Endodermal cell (in vitro differentiated cells): ENCODE results near the gene DNAJB13. TPM values are rescaled to one million over a fixed set of nuclear protein-coding genes. Genes with fewer than 3 reads are reported as not detected.

ENCODE experiments used
- DNase-seq: peaks from one replicate; pipeline ENCODE4 v3.0.0-alpha.2; 2017
- H3K27ac ChIP-seq: 2 replicates; pipeline ENCODE4 v1.5.1; 2013; ENCODE audit warnings: mild to moderate bottlenecking, low read depth, low read length, moderate library complexity
- H3K27me3 ChIP-seq: 2 replicates; pipeline ENCODE4 v1.6.1; 2013; ENCODE audit warnings: mild to moderate bottlenecking, low read length, moderate library complexity; ENCODE audit not compliant: insufficient read depth, control insufficient read depth, poor library complexity, severe bottlenecking
- H3K36me3 ChIP-seq: 2 replicates; pipeline ENCODE4 v1.7.0; 2013; ENCODE audit warnings: mild to moderate bottlenecking, low read length, moderate library complexity; ENCODE audit not compliant: control insufficient read depth, insufficient read depth
- H3K4me1 ChIP-seq: one replicate; pipeline ENCODE4 v1.7.0; 2013; ENCODE audit warnings: low read length; ENCODE audit not compliant: control insufficient read depth, insufficient read depth
- H3K4me3 ChIP-seq: 2 replicates; pipeline ENCODE4 v1.5.1; 2013; ENCODE audit warnings: mild to moderate bottlenecking, low read length, moderate library complexity
- H3K9ac ChIP-seq: 2 replicates; pipeline ENCODE4 v1.6.1; 2013; ENCODE audit warnings: mild to moderate bottlenecking, low read length, moderate library complexity; ENCODE audit not compliant: poor library complexity, severe bottlenecking; ENCODE audit errors: extremely low read depth
- H3K9me3 ChIP-seq: 2 replicates; pipeline ENCODE4 v1.6.1; 2013; ENCODE audit warnings: mild to moderate bottlenecking, low read length, moderate library complexity; ENCODE audit not compliant: control insufficient read depth
- H3K27ac Mint-ChIP-seq: 2 replicates; pipeline ENCODE4 v1.8.0; 2020; ENCODE audit warnings: mixed read lengths
- H3K27me3 Mint-ChIP-seq: 2 replicates; pipeline ENCODE4 v1.8.0; 2021; ENCODE audit warnings: mild to moderate bottlenecking, mixed read lengths; ENCODE audit not compliant: insufficient read depth
- H3K36me3 Mint-ChIP-seq: 2 replicates; pipeline ENCODE4 v1.8.0; 2020; ENCODE audit warnings: low read depth, mixed read lengths
- H3K4me1 Mint-ChIP-seq: 2 replicates; pipeline ENCODE4 v1.8.0; 2020; ENCODE audit warnings: mixed read lengths
- H3K4me3 Mint-ChIP-seq: 2 replicates; pipeline ENCODE4 v1.8.0; 2020; ENCODE audit warnings: mild to moderate bottlenecking, moderate library complexity, mixed read lengths
- H3K9me3 Mint-ChIP-seq: 2 replicates; pipeline ENCODE4 v1.8.0; 2020; ENCODE audit warnings: mild to moderate bottlenecking, mixed read lengths
- CTCF ChIP-seq: fragments of 200-600 bp; sonication (generic); conservative IDR thresholded peaks from 2 replicates; pipeline ENCODE4 v1.5.0; 2021; ENCODE audit warnings: antibody characterized with exemption, mild to moderate bottlenecking
- WGBS, 2 experiments: methylation state at CpG; one replicate each; pipeline versions ENCODE4 v1.1.5 to v1.1.7; 2013; ENCODE audit warnings: missing lambda C conversion rate in 2 of 2, mixed read lengths in 1 of 2; ENCODE audit not compliant: insufficient coverage in 1 of 2, insufficient read length in 1 of 2; 5-methylcytosine and 5-hydroxymethylcytosine counted together
- total RNA-seq, 2 donors: library from RNA; stranded (reverse); fragmentation: NEBNext Ultra II Directional in 1 of 2; extraction: Animal tissue kit (Norgen Biotek cat#: 25700) in 1 of 2; gene quantifications; 2 replicates in 1 of 2; 3 replicates in 1 of 2; pipeline ENCODE4 v1.2.1, GENCODE V29; 2021

The DNAJB13 gene
- total RNA-seq, 2 donors from 2014 or later = 0.44 to 1.2 TPM

GRCh38 chr11:73996161-73996747 is 45.4 kb downstream of the DNAJB13 start:
- Histone ChIP-seq H3K27me3 (no peaks in the 10 kb centered on the region), H3K4me1 (no peaks in the 10 kb centered on the region), H3K9ac (no peak overlapping the region), H3K27ac (no peak overlapping the region), H3K9me3 (no peaks in the 10 kb centered on the region), H3K4me3 (no peak overlapping the region), H3K36me3 (no peaks in the 10 kb centered on the region)
- TF ChIP-seq CTCF = no peak
- Mint-ChIP-seq H3K9me3 (no peaks in the 10 kb centered on the region), H3K27me3 (no peaks in the 10 kb centered on the region), H3K4me1 (no peaks in the 10 kb centered on the region), H3K27ac (no peak overlapping the region), H3K36me3 (no peaks in the 10 kb centered on the region), H3K4me3 (no peak overlapping the region)
- 90 to 96% methylated on average over 4 of the region's 4 CpGs for WGBS, 2 experiments
- no peak for DNase-seq

- H3K4me1 ChIP-seq = no peaks in the 10 kb centered on the region
- H3K36me3 Mint-ChIP-seq = no peaks in the 10 kb centered on the region
- H3K4me1 Mint-ChIP-seq = no peaks in the 10 kb centered on the region
- no peaks in the 10 kb centered on the region for H3K36me3 ChIP-seq
- no peak overlapping the region for H3K4me3 Mint-ChIP-seq
- H3K27me3 Mint-ChIP-seq = no peaks in the 10 kb centered on the region
- DNase-seq = no peak
- H3K9me3 Mint-ChIP-seq = no peaks in the 10 kb centered on the region
- 87 to 90% methylated on average over 6 of the region's 6 CpGs for WGBS, 2 experiments
- H3K9me3 ChIP-seq = no peaks in the 10 kb centered on the region
- no peak overlapping the region for H3K27ac ChIP-seq
- no peaks in the 10 kb centered on the region for H3K27me3 ChIP-seq
- no peak for TF ChIP-seq CTCF
- no peak overlapping the region for H3K27ac Mint-ChIP-seq
- no peak overlapping the region for H3K9ac ChIP-seq
- no peak overlapping the region for H3K4me3 ChIP-seq
Observed at GRCh38 chr11:73997120-73997770, 46.4 kb downstream of the DNAJB13 start.

DNA sequence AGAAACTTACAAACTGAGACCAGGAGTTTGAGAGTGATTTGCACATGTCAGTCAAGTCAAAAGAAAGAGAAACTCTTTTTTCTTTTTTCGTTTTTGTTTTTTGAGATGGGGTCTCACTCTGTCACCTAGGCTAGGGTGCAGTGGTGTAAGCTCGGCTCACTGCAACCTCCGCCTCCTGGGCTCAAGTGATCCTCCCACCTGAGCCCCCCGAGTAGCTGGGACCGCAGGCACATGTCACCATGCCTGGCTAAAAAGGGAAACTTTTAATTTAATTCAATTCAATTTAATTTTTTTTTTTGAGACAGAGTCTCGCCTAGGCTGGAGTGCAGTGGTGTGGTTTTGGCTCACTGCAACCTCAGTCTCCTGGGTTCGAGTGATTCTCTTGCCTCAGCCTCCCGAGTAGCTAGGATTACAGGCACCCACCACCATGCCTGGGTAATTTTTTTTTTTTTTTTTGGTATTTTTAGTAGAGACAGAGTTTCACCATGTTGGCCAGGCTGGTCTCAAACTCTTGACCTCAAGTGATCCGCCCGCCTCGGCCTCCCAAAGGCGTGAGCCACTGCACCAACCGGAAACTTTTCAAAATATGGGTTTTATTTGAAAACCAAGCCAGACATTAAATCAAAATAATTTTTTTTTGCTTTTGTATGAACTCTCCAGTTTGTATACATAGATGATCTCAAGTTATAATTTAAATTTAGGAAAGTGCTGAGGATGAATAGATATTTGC is 48.2 kb downstream of the DNAJB13 start:
- no peak overlapping the region for H3K27ac ChIP-seq
- DNase-seq = no peak
- no peaks in the 10 kb centered on the region for H3K4me1 ChIP-seq
- no peaks in the 10 kb centered on the region for H3K9me3 ChIP-seq
- Mint-ChIP-seq H3K4me3 (no peak overlapping the region), H3K4me1 (no peaks in the 10 kb centered on the region), H3K9me3 (no peaks in the 10 kb centered on the region), H3K27ac (no peak overlapping the region), H3K36me3 (no peaks in the 10 kb centered on the region), H3K27me3 (no peaks in the 10 kb centered on the region)
- H3K36me3 ChIP-seq = no peaks in the 10 kb centered on the region
- H3K27me3 ChIP-seq = no peaks in the 10 kb centered on the region
- H3K4me3 ChIP-seq = no peak overlapping the region
- TF ChIP-seq CTCF = no peak
- no peak overlapping the region for H3K9ac ChIP-seq
- WGBS, 2 experiments = 89 to 92% methylated on average over 7 to 13 of the region's 13 CpGs
